ENCODE results near the gene HSFX4. TPM values are rescaled to one million over a fixed set of nuclear protein-coding genes. Genes with fewer than 3 reads are reported as not detected.
A peak's percentile ranks its signal among the peaks of the same experiment; 100 is the strongest.

The HSFX4 gene
- total and polyA plus RNA-seq, 9 of the 15 experiments (the other 6 are each of a cell fraction or from before 2014, with no cell fraction given), result 0.10 to 0.24 (median 0.14) TPM; not detected in 6

GRCh38 chrX:149910178-149910695, 19.1 kb upstream of the HSFX4 start:
- Histone ChIP-seq H3K4me3 (no peak overlapping the region), H2AFZ (ENCODE audit: low read depth, low read length) (peak overlapping the region; percentile 33; the same call in 1 of the 2 replicates), H4K20me1 (replicated peaks; ENCODE audit: control insufficient read depth, insufficient read depth, low read length) (no peaks in the 10 kb centered on the region), H3K9me3 (replicated peaks; ENCODE audit: control insufficient read depth, insufficient read depth, low read depth, low read length) (no peaks in the 10 kb centered on the region), H3K9ac (ENCODE audit: insufficient read depth in 1 of 2, low read depth in 2 of 2, low read length in 2 of 2) (no peak overlapping the region), H3K79me2 (ENCODE audit: control insufficient read depth, insufficient read depth, low read length) (no peaks in the 10 kb centered on the region), H3K9me1 (ENCODE audit: control insufficient read depth, insufficient read depth, low read length) (no peaks in the 10 kb centered on the region), H3K27ac (ENCODE audit: extremely low read depth, low read depth, low read length) (no peak overlapping the region), H3K27me3 (ENCODE audit: control insufficient read depth in 2 of 2, insufficient read depth in 2 of 2, low read length in 2 of 2) (no peaks in the 10 kb centered on the region), H3K36me3 (ENCODE audit: control insufficient read depth, insufficient read depth, low read length) (no peaks in the 10 kb centered on the region), H3K4me2 (ENCODE audit: insufficient read depth, low read length) (no peak overlapping the region), H3K4me1 (replicated peaks in 1 of 2; ENCODE audit: control insufficient read depth in 2 of 2, insufficient read depth in 2 of 2, low read length in 2 of 2) (no peaks in the 10 kb centered on the region; a peak in 1 of 5 replicates)
- no TSS peak for BruUV-seq (replicated peaks)
- 87% methylated on average over 8 of the region's 9 CpGs for WGBS (ENCODE audit: insufficient coverage, low coverage, missing lambda C conversion rate)
- DNase-seq (ENCODE audit: extremely low read depth in 1 of 4, low spot score in 3 of 4) (no peak), ATAC-seq (peak; percentile 46), FAIRE-seq (no peak)
- ChIA-PET POLR2A (no interaction called here), CTCF (ENCODE audit: low intra/inter-chr PET ratio) (no interaction called here)
- in situ Hi-C loops (cut with MboI), result no loop called here
- TF ChIP-seq POLR2A (conservative IDR thresholded peaks at IDR 0.05), result no peak
- TF ChIP-seq, protein P1, sequence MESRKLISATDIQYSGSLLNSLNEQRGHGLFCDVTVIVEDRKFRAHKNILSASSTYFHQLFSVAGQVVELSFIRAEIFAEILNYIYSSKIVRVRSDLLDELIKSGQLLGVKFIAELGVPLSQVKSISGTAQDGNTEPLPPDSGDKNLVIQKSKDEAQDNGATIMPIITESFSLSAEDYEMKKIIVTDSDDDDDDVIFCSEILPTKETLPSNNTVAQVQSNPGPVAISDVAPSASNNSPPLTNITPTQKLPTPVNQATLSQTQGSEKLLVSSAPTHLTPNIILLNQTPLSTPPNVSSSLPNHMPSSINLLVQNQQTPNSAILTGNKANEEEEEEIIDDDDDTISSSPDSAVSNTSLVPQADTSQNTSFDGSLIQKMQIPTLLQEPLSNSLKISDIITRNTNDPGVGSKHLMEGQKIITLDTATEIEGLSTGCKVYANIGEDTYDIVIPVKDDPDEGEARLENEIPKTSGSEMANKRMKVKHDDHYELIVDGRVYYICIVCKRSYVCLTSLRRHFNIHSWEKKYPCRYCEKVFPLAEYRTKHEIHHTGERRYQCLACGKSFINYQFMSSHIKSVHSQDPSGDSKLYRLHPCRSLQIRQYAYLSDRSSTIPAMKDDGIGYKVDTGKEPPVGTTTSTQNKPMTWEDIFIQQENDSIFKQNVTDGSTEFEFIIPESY (CRISPR knock-in tag; IDR thresholded peaks at IDR 0.05), result peak; percentile 71
- TF ChIP-seq, protein P2, sequence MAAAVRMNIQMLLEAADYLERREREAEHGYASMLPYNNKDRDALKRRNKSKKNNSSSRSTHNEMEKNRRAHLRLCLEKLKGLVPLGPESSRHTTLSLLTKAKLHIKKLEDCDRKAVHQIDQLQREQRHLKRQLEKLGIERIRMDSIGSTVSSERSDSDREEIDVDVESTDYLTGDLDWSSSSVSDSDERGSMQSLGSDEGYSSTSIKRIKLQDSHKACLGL (CRISPR knock-in tag; IDR thresholded peaks at IDR 0.05; ENCODE audit: borderline replicate concordance, poor library complexity, severe bottlenecking), result no peak
- intact Hi-C loops (cut with micrococcal nuclease), result no loop called here

Measured in K562 (cell line).